B cell (primary cell): ENCODE data around the gene ZNF804B. TPM values are rescaled to one million over a fixed set of nuclear protein-coding genes. Genes with fewer than 3 reads are reported as not detected.

Source experiments
- ATAC-seq: fragments of 200-7000 bp; cut with Tn5 transposase; one replicate; pipeline ENCODE4 v1.10.0; 2021; ENCODE audit warnings: low read depth, mild to moderate bottlenecking, moderate number of reproducible peaks, moderate library complexity
- CTCF ChIA-PET: fragments of 350-600 bp; sonication (Branson Sonifier 250); formaldehyde crosslinking; loops from one replicate; lab custom pipeline; 2021; ENCODE audit warnings: antibody characterized with exemption, inconsistent platforms; lab: Charles Lee
- POLR2A ChIA-PET: fragments of 350-600 bp; sonication (Branson Sonifier 250); formaldehyde crosslinking; loops from one replicate; lab custom pipeline; 2021; ENCODE audit warnings: antibody characterized with exemption; lab: Charles Lee
- DNase-seq: peaks from one replicate; pipeline ENCODE4 v3.0.0; 2013
- H2AFZ ChIP-seq: 2 replicates; pipeline ENCODE4 v1.6.1; 2012; ENCODE audit warnings: mild to moderate bottlenecking, low read depth, low read length; ENCODE audit not compliant: insufficient read depth, poor library complexity, severe bottlenecking
- H3K27ac ChIP-seq, 2 donors: 1 replicate in 1 of 2; 2 replicates in 1 of 2; pipeline ENCODE4 v1.5.1; 2012 to 2013; ENCODE audit warnings: low read length in 2 of 2, mild to moderate bottlenecking in 2 of 2, moderate library complexity in 1 of 2
- H3K27me3 ChIP-seq, 4 experiments: fragments of 200-600 bp in 1 of 4; sonication (generic) in 1 of 4; replicated peaks in 1 of 4; 1 replicate in 2 of 4; 2 replicates in 2 of 4; pipeline versions ENCODE4 v1.6.1 to v1.7.0; 2013 to 2016; ENCODE audit warnings: low read length in 3 of 4, mild to moderate bottlenecking in 2 of 4, mixed read lengths in 1 of 4, moderate library complexity in 1 of 4; ENCODE audit not compliant: insufficient read depth in 4 of 4, control insufficient read depth in 3 of 4; ENCODE audit errors: control extremely low read depth in 1 of 4
- H3K36me3 ChIP-seq, 2 experiments: replicated peaks in 1 of 2; 1 replicate in 1 of 2; 2 replicates in 1 of 2; pipeline versions ENCODE4 v1.6.1 to v1.7.1; 2013; ENCODE audit warnings: low read length in 1 of 2; ENCODE audit not compliant: insufficient read depth in 2 of 2, control insufficient read depth in 1 of 2; ENCODE audit errors: control extremely low read depth in 1 of 2, extremely low read depth in 1 of 2
- H3K4me1 ChIP-seq, 2 donors: fragments of 200-600 bp in 1 of 2; sonication (generic) in 1 of 2; 1 replicate in 1 of 2; 2 replicates in 1 of 2; pipeline versions ENCODE4 v1.5.1 to v1.6.1; 2013 to 2017; ENCODE audit warnings: low read length in 2 of 2; ENCODE audit not compliant: control insufficient read depth in 2 of 2, insufficient read depth in 2 of 2
- H3K4me2 ChIP-seq: replicated peaks from 2 replicates; pipeline ENCODE3; 2012; ENCODE audit warnings: mild to moderate bottlenecking, low read depth, low read length; ENCODE audit not compliant: poor library complexity, severe bottlenecking
- H3K4me3 ChIP-seq, 5 experiments: fragments of 200-600 bp in 1 of 5; sonication (generic) in 1 of 5; 1 replicate in 3 of 5; 2 replicates in 2 of 5; pipeline versions ENCODE4 v1.5.1 to v1.7.0; 2011 to 2016; ENCODE audit warnings: low read length in 4 of 5, mild to moderate bottlenecking in 4 of 5, low read depth in 2 of 5, control low read depth in 1 of 5, moderate library complexity in 1 of 5; ENCODE audit not compliant: insufficient read depth in 1 of 5; ENCODE audit errors: control extremely low read depth in 1 of 5, extremely low read depth in 1 of 5
- H3K79me2 ChIP-seq: fragments of 200-600 bp; sonication (generic); one replicate; pipeline ENCODE4 v1.6.0; 2016; ENCODE audit warnings: low read length; ENCODE audit not compliant: control insufficient read depth, insufficient read depth
- H3K9ac ChIP-seq: fragments of 200-600 bp; sonication (generic); 2 replicates; pipeline ENCODE4 v1.6.1; 2017; ENCODE audit warnings: mild to moderate bottlenecking, low read length, moderate library complexity
- H3K9me3 ChIP-seq, 3 donors: one replicate each; pipeline versions ENCODE4 v1.6.1 to v1.7.1; 2013; ENCODE audit warnings: low read length in 2 of 3; ENCODE audit not compliant: control insufficient read depth in 2 of 3, insufficient read depth in 1 of 3; ENCODE audit errors: control extremely low read depth in 1 of 3
- H4K20me1 ChIP-seq: 2 replicates; pipeline ENCODE4 v1.6.0; 2012; ENCODE audit warnings: mild to moderate bottlenecking, low read length; ENCODE audit not compliant: insufficient read depth, control insufficient read depth, poor library complexity, severe bottlenecking
- H3K27ac Mint-ChIP-seq: one replicate; pipeline ENCODE4 v1.8.0; 2021; ENCODE audit warnings: mixed read lengths
- H3K27me3 Mint-ChIP-seq: one replicate; pipeline ENCODE4 v1.8.0; 2021; ENCODE audit warnings: mixed read lengths
- H3K4me1 Mint-ChIP-seq: one replicate; pipeline ENCODE4 v1.8.0; 2021; ENCODE audit warnings: mixed read lengths
- H3K4me3 Mint-ChIP-seq: one replicate; pipeline ENCODE4 v1.8.0; 2021; ENCODE audit warnings: mixed read lengths
- H3K9me3 Mint-ChIP-seq: one replicate; pipeline ENCODE4 v1.8.0; 2022; ENCODE audit warnings: mixed read lengths; ENCODE audit not compliant: insufficient read depth
- EZH2 ChIP-seq: IDR thresholded peaks from 2 replicates; pipeline ENCODE4 v1.6.1; 2012; ENCODE audit warnings: borderline replicate concordance, low read depth, mild to moderate bottlenecking, moderate library complexity, low read length; ENCODE audit not compliant: insufficient read depth, poor library complexity, severe bottlenecking
- WGBS: methylation state at CpG from one replicate; pipeline ENCODE4 v1.1.5; 2013; ENCODE audit warnings: missing lambda C conversion rate; ENCODE audit not compliant: insufficient coverage; 5-methylcytosine and 5-hydroxymethylcytosine counted together
- intact Hi-C: fragments of 100-400 bp; cut with micrococcal nuclease; formaldehyde crosslinking; loops from one replicate; pipeline ENCODE4 v1.10.0; 2022
- polyA plus RNA-seq: library from polyadenylated mRNA; depleted of rRNA; stranded (reverse); fragments of >200 nt; gene quantifications from 2 replicates; pipeline ENCODE4 v1.2.3, GENCODE V29; 2012
- total RNA-seq, 2 donors: library from RNA; stranded (reverse); fragments of 120-200 nt in 1 of 2; gene quantifications; 1 replicate in 1 of 2; 2 replicates in 1 of 2; pipeline versions ENCODE4 v1.2.3 to v1.2.4, GENCODE V29; 2013 to 2022
- TF ChIP-seq, protein P1 (sequence below): fragments of 200-600 bp; IDR thresholded peaks from one replicate; pipeline ENCODE4 v1.8.0; 2022; ENCODE audit warnings: antibody characterized with exemption, mild to moderate bottlenecking

ZNF804B gene
- total and polyA plus RNA-seq, 2 donors (not counting 1 experiment from before 2014, with no cell fraction given) = not detected

DNA sequence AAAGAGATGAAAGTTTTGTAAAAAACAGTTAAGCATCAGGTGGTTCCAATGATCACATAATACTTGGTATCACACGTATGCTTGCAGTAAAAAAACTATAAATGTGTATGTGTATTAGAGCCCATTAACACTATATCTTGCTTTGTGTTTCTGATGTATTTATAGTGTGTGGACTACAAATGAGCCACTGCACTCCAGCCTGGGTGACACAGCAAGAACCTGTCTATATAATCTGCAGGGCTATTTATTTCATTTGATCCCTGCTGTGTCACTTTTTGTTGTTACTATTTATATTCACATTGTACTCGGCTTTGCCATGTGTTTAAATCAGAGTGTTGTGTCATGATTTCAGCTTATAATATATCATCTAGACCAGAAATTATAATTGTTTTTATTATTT lies 523.8 kb downstream of the ZNF804B start:
- Histone ChIP-seq H4K20me1 (no peaks in the 10 kb centered on the region), H3K36me3 (no peaks in the 10 kb centered on the region), H3K4me2 (no peak overlapping the region), H3K4me1 (no peaks in the 10 kb centered on the region), H3K79me2 (no peaks in the 10 kb centered on the region), H3K9me3 (no peaks in the 10 kb centered on the region), H3K27me3 (no peaks in the 10 kb centered on the region), H2AFZ (no peak overlapping the region), H3K9ac (no peak overlapping the region), H3K4me3 (no peak overlapping the region), H3K27ac (no peak overlapping the region)
- Mint-ChIP-seq H3K4me3 (no peak overlapping the region), H3K27ac (no peak overlapping the region), H3K4me1 (no peaks in the 10 kb centered on the region), H3K9me3 (peaks cover 3% of the 10 kb centered on the region), H3K27me3 (no peaks in the 10 kb centered on the region)
- CTCF ChIA-PET = no interaction called here
- POLR2A ChIA-PET = no interaction called here
- WGBS = no CpG with 5 or more reads among the region's 2 CpGs
- intact Hi-C loops = no loop called here
- ATAC-seq = no peak
- DNase-seq = no peak
- TF ChIP-seq, protein P1, sequence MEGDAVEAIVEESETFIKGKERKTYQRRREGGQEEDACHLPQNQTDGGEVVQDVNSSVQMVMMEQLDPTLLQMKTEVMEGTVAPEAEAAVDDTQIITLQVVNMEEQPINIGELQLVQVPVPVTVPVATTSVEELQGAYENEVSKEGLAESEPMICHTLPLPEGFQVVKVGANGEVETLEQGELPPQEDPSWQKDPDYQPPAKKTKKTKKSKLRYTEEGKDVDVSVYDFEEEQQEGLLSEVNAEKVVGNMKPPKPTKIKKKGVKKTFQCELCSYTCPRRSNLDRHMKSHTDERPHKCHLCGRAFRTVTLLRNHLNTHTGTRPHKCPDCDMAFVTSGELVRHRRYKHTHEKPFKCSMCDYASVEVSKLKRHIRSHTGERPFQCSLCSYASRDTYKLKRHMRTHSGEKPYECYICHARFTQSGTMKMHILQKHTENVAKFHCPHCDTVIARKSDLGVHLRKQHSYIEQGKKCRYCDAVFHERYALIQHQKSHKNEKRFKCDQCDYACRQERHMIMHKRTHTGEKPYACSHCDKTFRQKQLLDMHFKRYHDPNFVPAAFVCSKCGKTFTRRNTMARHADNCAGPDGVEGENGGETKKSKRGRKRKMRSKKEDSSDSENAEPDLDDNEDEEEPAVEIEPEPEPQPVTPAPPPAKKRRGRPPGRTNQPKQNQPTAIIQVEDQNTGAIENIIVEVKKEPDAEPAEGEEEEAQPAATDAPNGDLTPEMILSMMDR = no peak
- no peak for TF ChIP-seq EZH2

DNA sequence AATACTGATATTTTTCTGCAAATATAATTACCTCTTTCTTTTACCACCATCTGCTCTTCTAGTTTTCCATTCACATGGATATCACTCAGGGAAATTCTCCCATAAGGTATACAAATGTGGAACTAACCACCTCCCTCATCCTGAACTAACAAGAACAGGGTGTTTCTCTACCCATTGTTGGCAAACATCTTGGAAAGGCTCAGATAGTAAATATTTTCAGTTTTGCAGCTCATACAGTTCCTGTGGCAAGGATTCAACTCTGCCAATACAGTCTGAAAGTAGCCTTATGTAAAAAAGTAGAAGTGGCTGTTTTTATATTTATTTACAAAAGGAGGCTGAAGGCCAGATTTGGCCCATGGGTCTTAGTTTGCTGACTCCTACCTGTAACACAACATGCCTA lies 549.0 kb downstream of the ZNF804B start:
- no peaks in the 10 kb centered on the region for H4K20me1 ChIP-seq
- no peak for ATAC-seq
- H3K9me3 Mint-ChIP-seq = no peaks in the 10 kb centered on the region
- H3K4me3 ChIP-seq = no peak overlapping the region
- H3K9ac ChIP-seq = no peak overlapping the region
- CTCF ChIA-PET = no interaction called here
- H3K4me3 Mint-ChIP-seq = no peak overlapping the region
- H3K27me3 ChIP-seq = no peaks in the 10 kb centered on the region
- no peaks in the 10 kb centered on the region for H3K4me1 ChIP-seq
- no peak for DNase-seq
- H3K4me1 Mint-ChIP-seq = no peaks in the 10 kb centered on the region
- no peak overlapping the region for H3K27ac Mint-ChIP-seq
- no peak overlapping the region for H3K4me2 ChIP-seq
- no peaks in the 10 kb centered on the region for H3K9me3 ChIP-seq
- no peak overlapping the region for H3K27ac ChIP-seq
- intact Hi-C loops = no loop called here
- H3K36me3 ChIP-seq = no peaks in the 10 kb centered on the region
- H2AFZ ChIP-seq = no peak overlapping the region
- POLR2A ChIA-PET = no interaction called here
- H3K27me3 Mint-ChIP-seq = no peaks in the 10 kb centered on the region
- no peaks in the 10 kb centered on the region for H3K79me2 ChIP-seq
- no peak for TF ChIP-seq EZH2
- TF ChIP-seq, protein P1 = no peak
